ENCODE results near the gene UCHL5.
A peak's percentile ranks its signal among the peaks of the same experiment; 100 is the strongest.
"Not testable (repeated sequence)": the region's sequence is repeated elsewhere in the genome, so short reads cannot be mapped to it uniquely, and the experiment has no call there.

UCHL5 gene

GRCh38 chr1:193065954-193066353 is 6.8 kb upstream of the UCHL5 start:
- no peak for TF ChIP-seq CTCF (IDR thresholded peaks at IDR 0.05; ENCODE audit: insufficient read depth, missing control alignments)
- FAIRE-seq (no peak), DNase-seq (ENCODE audit: insufficient read length, low spot score) (no peak)

GRCh38 chr1:193062698-193063463 is 3.7 kb upstream of the UCHL5 start:
- TF ChIP-seq CTCF (IDR thresholded peaks at IDR 0.05; ENCODE audit: insufficient read depth, missing control alignments) = no peak
- no peak for DNase-seq (ENCODE audit: insufficient read length, low spot score)
- FAIRE-seq = no peak

GRCh38 chr1:193060938-193061337 is 1.8 kb upstream of the UCHL5 start:
- no peak for TF ChIP-seq CTCF (IDR thresholded peaks at IDR 0.05; ENCODE audit: insufficient read depth, missing control alignments)
- FAIRE-seq (peak; percentile 38), DNase-seq (ENCODE audit: insufficient read length, low spot score) (no peak)

GRCh38 chr1:193060406-193060805 is 1.2 kb upstream of the UCHL5 start:
- FAIRE-seq (no peak), DNase-seq (ENCODE audit: insufficient read length, low spot score) (no peak)
- no peak for TF ChIP-seq CTCF (IDR thresholded peaks at IDR 0.05; ENCODE audit: insufficient read depth, missing control alignments)

GRCh38 chr1:193060115-193060403 is 899 bp upstream of the UCHL5 start:
- TF ChIP-seq CTCF (IDR thresholded peaks at IDR 0.05; ENCODE audit: insufficient read depth, missing control alignments) = no peak
- FAIRE-seq = no peak
- DNase-seq (ENCODE audit: insufficient read length, low spot score) = no peak

GRCh38 chr1:193058529-193059281 is 455 bp downstream of the UCHL5 start:
- no peak for TF ChIP-seq CTCF (IDR thresholded peaks at IDR 0.05; ENCODE audit: insufficient read depth, missing control alignments)
- DNase-seq (ENCODE audit: insufficient read length, low spot score) (no peak), FAIRE-seq (no peak)

GRCh38 chr1:193054169-193054675 is 4.9 kb downstream of the UCHL5 start:
- FAIRE-seq = peak; percentile 46
- TF ChIP-seq CTCF (IDR thresholded peaks at IDR 0.05; ENCODE audit: insufficient read depth, missing control alignments) = no peak
- no peak for DNase-seq (ENCODE audit: insufficient read length, low spot score)

- DNase-seq (ENCODE audit: insufficient read length, low spot score); FAIRE-seq: not testable (repeated sequence)
Measured at GRCh38 chr1:193048913-193049312, 10.2 kb downstream of the UCHL5 start.

Measured in D721Med (cell line).